SKM-1 treated with dmso at 0.1 percent for 144 hours (cell line): ENCODE measurements around the gene PRICKLE4.
"Not testable (repeated sequence)": the region's sequence is repeated elsewhere in the genome, so short reads cannot be mapped to it uniquely, and the experiment has no call there.

Experiments
- DNase-seq: peaks from one replicate; lab custom pipeline; 2025; ENCODE audit not compliant: unreplicated experiment; lab: John Stamatoyannopoulos, UW

Gene PRICKLE4

GRCh38 chr6:41744236-41744787 is 36.3 kb upstream of the PRICKLE4 start:
- DNase-seq = no peak

- no peak for DNase-seq
These were observed 34.5 kb upstream of the PRICKLE4 start for GRCh38 chr6:41746107-41746506.

- no peak for DNase-seq
These were observed 33.1 kb upstream of the PRICKLE4 start, which contains the start of gene PGC for GRCh38 chr6:41747256-41748101. TSS of gene PGC (minus strand) at chr6:41747397. CDS start at chr6:41747334, 63 bp downstream.

GRCh38 chr6:41748102-41748477 is 32.5 kb upstream of the PRICKLE4 start:
- no peak for DNase-seq

GRCh38 chr6:41748542-41748941 is 32.0 kb upstream of the PRICKLE4 start:
- DNase-seq = no peak

GRCh38 chr6:41750374-41750773 is 30.2 kb upstream of the PRICKLE4 start:
- DNase-seq = no peak

- no peak for DNase-seq
These were observed 24.7 kb upstream of the PRICKLE4 start for GRCh38 chr6:41755895-41756294.

GRCh38 chr6:41756354-41756753 is 24.2 kb upstream of the PRICKLE4 start:
- no peak for DNase-seq

GRCh38 chr6:41757271-41757670 is 23.3 kb upstream of the PRICKLE4 start:
- no peak for DNase-seq

GRCh38 chr6:41757931-41758640 is 22.5 kb upstream of the PRICKLE4 start:
- DNase-seq = no peak

GRCh38 chr6:41758641-41759035 is 21.9 kb upstream of the PRICKLE4 start:
- no peak for DNase-seq

GRCh38 chr6:41759106-41759904 is 21.3 kb upstream of the PRICKLE4 start:
- DNase-seq = no peak

- DNase-seq = no peak
These were observed 20.5 kb upstream of the PRICKLE4 start for GRCh38 chr6:41759905-41760579.

- DNase-seq = no peak
These were observed 17.1 kb upstream of the PRICKLE4 start for GRCh38 chr6:41763470-41763869.

- DNase-seq = not testable (repeated sequence)
These were observed 14.4 kb upstream of the PRICKLE4 start for GRCh38 chr6:41766043-41766664.

- DNase-seq = peak; percentile 61
These were observed 13.3 kb upstream of the PRICKLE4 start for GRCh38 chr6:41767112-41767833.

GRCh38 chr6:41768545-41769308 is 11.9 kb upstream of the PRICKLE4 start:
- no peak for DNase-seq

GRCh38 chr6:41769376-41769775 is 11.2 kb upstream of the PRICKLE4 start:
- no peak for DNase-seq
